HEK293 (cell line): ENCODE data around the gene EFCAB6.

Experiments
- CTCF ChIA-PET: fragments of 350-600 bp; formaldehyde crosslinking; extraction: SDS; loops from one replicate; lab custom pipeline; 2021; ENCODE audit warnings: antibody characterized with exemption; lab: Yijun Ruan, JAX
- POLR2A ChIA-PET: fragments of 300-600 bp; formaldehyde crosslinking; extraction: SDS; loops from one replicate; lab custom pipeline; 2020; ENCODE audit warnings: antibody characterized with exemption, inconsistent platforms; lab: Yijun Ruan, JAX
- H3K27ac ChIP-seq: fragments of 200-500 bp; sonication (Bioruptor generic); 2 replicates; pipeline ENCODE4 v1.5.1; 2014; ENCODE audit warnings: low read depth, low read length, control low read depth, inconsistent platforms; ENCODE audit errors: extremely low read depth
- H3K36me3 ChIP-seq, 2 experiments: fragments of 200-500 bp in 1 of 2; sonication (Bioruptor generic) in 1 of 2; 1 replicate in 1 of 2; 2 replicates in 1 of 2; pipeline ENCODE4 v1.5.1; 2014 to 2017; ENCODE audit warnings: inconsistent platforms in 2 of 2, low read length in 2 of 2; ENCODE audit not compliant: control insufficient read depth in 2 of 2, insufficient read depth in 1 of 2
- H3K4me1 ChIP-seq: fragments of 200-500 bp; sonication (Bioruptor generic); 2 replicates; pipeline ENCODE4 v1.5.1; 2014; ENCODE audit warnings: mild to moderate bottlenecking, low read length, inconsistent platforms; ENCODE audit not compliant: control insufficient read depth, insufficient read depth
- H3K4me3 ChIP-seq: 2 replicates; pipeline ENCODE4 v1.5.1; 2011; ENCODE audit warnings: low read depth, mild to moderate bottlenecking, control low read depth, low read length, moderate library complexity
- H3K9me3 ChIP-seq: fragments of 200-500 bp; sonication (Bioruptor generic); 2 replicates; pipeline ENCODE4 v1.5.1; 2014; ENCODE audit warnings: low read depth, low read length, inconsistent platforms; ENCODE audit not compliant: control insufficient read depth, insufficient read depth
- GFI1B ChIP-seq: fragments of 450-650 bp; formaldehyde crosslinking; IDR thresholded peaks from 2 replicates; pipeline ENCODE4 v1.5.1; 2016; ENCODE audit warnings: missing biosample characterization, missing genetic modification characterization
- KLF1 ChIP-seq: fragments of 450-650 bp; formaldehyde crosslinking; IDR thresholded peaks from 2 replicates; pipeline ENCODE4 v1.5.1; 2016; ENCODE audit warnings: missing biosample characterization, missing genetic modification characterization
- PRDM10 ChIP-seq: fragments of 450-650 bp; formaldehyde crosslinking; IDR thresholded peaks from 2 replicates; pipeline ENCODE4 v1.5.1; 2016; ENCODE audit warnings: missing biosample characterization, missing genetic modification characterization
- SP7 ChIP-seq: fragments of 450-650 bp; formaldehyde crosslinking; IDR thresholded peaks from 2 replicates; pipeline ENCODE4 v1.5.1; 2016; ENCODE audit warnings: missing biosample characterization, missing genetic modification characterization
- ZBTB26 ChIP-seq: fragments of 450-650 bp; formaldehyde crosslinking; optimal IDR thresholded peaks from 2 replicates; pipeline ENCODE3; 2016; ENCODE audit warnings: missing biosample characterization, mild to moderate bottlenecking, missing genetic modification characterization
- ZBTB48 ChIP-seq: fragments of 450-650 bp; formaldehyde crosslinking; IDR thresholded peaks from 2 replicates; pipeline ENCODE4 v1.5.1; 2016; ENCODE audit warnings: missing biosample characterization, missing genetic modification characterization
- ZBTB6 ChIP-seq: fragments of 450-650 bp; formaldehyde crosslinking; IDR thresholded peaks from 2 replicates; pipeline ENCODE4 v1.5.1; 2017; ENCODE audit warnings: missing biosample characterization, missing genetic modification characterization
- ZFP37 ChIP-seq: fragments of 450-650 bp; formaldehyde crosslinking; IDR thresholded peaks from 2 replicates; pipeline ENCODE4 v1.5.1; 2016; ENCODE audit warnings: missing biosample characterization, missing genetic modification characterization
- ZIC2 ChIP-seq: fragments of 450-650 bp; formaldehyde crosslinking; IDR thresholded peaks from 2 replicates; pipeline ENCODE4 v1.5.1; 2016; ENCODE audit warnings: missing biosample characterization, missing genetic modification characterization
- ZNF10 ChIP-seq: fragments of 450-650 bp; formaldehyde crosslinking; IDR thresholded peaks from 2 replicates; pipeline ENCODE4 v1.5.1; 2017; ENCODE audit warnings: missing biosample characterization, missing genetic modification characterization
- ZNF121 ChIP-seq: fragments of 450-650 bp; formaldehyde crosslinking; IDR thresholded peaks from 2 replicates; pipeline ENCODE4 v1.5.1; 2016; ENCODE audit warnings: missing biosample characterization, missing genetic modification characterization
- ZNF138 ChIP-seq: fragments of 450-650 bp; formaldehyde crosslinking; IDR thresholded peaks from 2 replicates; pipeline ENCODE4 v1.5.1; 2016; ENCODE audit warnings: missing biosample characterization, missing genetic modification characterization, borderline replicate concordance
- ZNF274 ChIP-seq, 2 experiments: fragments of 200-500 bp in 1 of 2; fragments of 450-650 bp in 1 of 2; sonication (Bioruptor generic) in 1 of 2; formaldehyde crosslinking in 1 of 2; IDR thresholded peaks; 2 replicates each; pipeline versions ENCODE4 v1.5.1 to v1.6.1; 2014 to 2016; ENCODE audit warnings: borderline replicate concordance in 1 of 2, inconsistent platforms in 1 of 2, low read length in 1 of 2, missing biosample characterization in 1 of 2, missing genetic modification characterization in 1 of 2
- ZNF292 ChIP-seq: fragments of 450-650 bp; formaldehyde crosslinking; IDR thresholded peaks from 2 replicates; pipeline ENCODE4 v1.5.1; 2016; ENCODE audit warnings: low read depth, missing biosample characterization, missing genetic modification characterization, borderline replicate concordance
- ZNF341 ChIP-seq: fragments of 450-650 bp; formaldehyde crosslinking; IDR thresholded peaks from 2 replicates; pipeline ENCODE4; 2016; ENCODE audit warnings: low read depth, missing biosample characterization, missing genetic modification characterization
- ZNF449 ChIP-seq: fragments of 450-650 bp; formaldehyde crosslinking; IDR thresholded peaks from 2 replicates; pipeline ENCODE4 v1.5.1; 2017; ENCODE audit warnings: missing biosample characterization, mild to moderate bottlenecking, missing genetic modification characterization, moderate library complexity
- ZNF544 ChIP-seq: fragments of 450-650 bp; formaldehyde crosslinking; IDR thresholded peaks from 2 replicates; pipeline ENCODE4 v1.5.0; 2017; ENCODE audit warnings: missing biosample characterization, missing genetic modification characterization

EFCAB6 gene

GRCh38 chr22:43843783-43844530 is 31.9 kb upstream of the EFCAB6 start:
- H3K4me3 ChIP-seq: no peak overlapping the region
- ChIA-PET POLR2A (no interaction called here), CTCF (interaction anchor here (1.1 to 1.4 kb wide), 2 partner anchors 39 to 41 kb away, joined by 3 read pairs; no protein-coding TSS in a partner anchor)
- H3K36me3 ChIP-seq: peaks cover 0 to under 1% of the 10 kb centered on the region in 2 experiments; a peak in 1 of 3 replicates
- H3K9me3 ChIP-seq: no peaks in the 10 kb centered on the region
- TF ChIP-seq PRDM10 (tag by site-specific recombination): no peak
- TF ChIP-seq ZNF449 (tag by site-specific recombination): 0 out of 2 replicates have a peak, but pooled peaks have one; percentile 50
- TF ChIP-seq ZIC2: peak; percentile 13; the same call in 1 of the 2 replicates
- 0 out of 2 replicates have a peak, but pooled peaks have one; percentile 18 for TF ChIP-seq ZNF341 (tag by site-specific recombination)
- no peak for TF ChIP-seq GFI1B
- H3K4me1 ChIP-seq: no peaks in the 10 kb centered on the region
- no peak overlapping the region for H3K27ac ChIP-seq

GRCh38 chr22:43841742-43842141 is 29.6 kb upstream of the EFCAB6 start:
- TF ChIP-seq KLF1 (tag by site-specific recombination) (no peak), ZNF10 (tag by site-specific recombination) (no peak), ZBTB26 (tag by site-specific recombination) (no peak), SP7 (tag by site-specific recombination) (no peak), ZNF121 (no peak), ZBTB6 (tag by site-specific recombination) (no peak), ZNF292 (no peak), ZBTB48 (tag by site-specific recombination) (no peak), ZFP37 (no peak), ZNF138 (tag by site-specific recombination) (no peak), ZNF544 (tag by site-specific recombination) (no peak), ZNF274 (IDR thresholded peaks at IDR 0.05; ENCODE audit: low read length) (no peak), ZNF274 (tag by site-specific recombination; IDR thresholded peaks at IDR 0.05; ENCODE audit: borderline replicate concordance) (no peak)
- TF ChIP-seq, all 188 proteins: peak for 0
- Histone ChIP-seq H3K4me1 (no peaks in the 10 kb centered on the region), H3K27ac (no peak overlapping the region), H3K36me3 (peaks cover 0 to 23% of the 10 kb centered on the region in 2 experiments; a peak in 1 of 3 replicates), H3K9me3 (no peaks in the 10 kb centered on the region), H3K4me3 (no peak overlapping the region)
- ChIA-PET CTCF (no interaction called here), POLR2A (interaction anchor here (1.0 kb wide), 1 partner anchor 30 kb away, joined by 3 read pairs; the partner anchor contains the start of gene EFCAB6)
